ENCODE measurements around the gene ANKRD2.

Gene ANKRD2

DNA sequence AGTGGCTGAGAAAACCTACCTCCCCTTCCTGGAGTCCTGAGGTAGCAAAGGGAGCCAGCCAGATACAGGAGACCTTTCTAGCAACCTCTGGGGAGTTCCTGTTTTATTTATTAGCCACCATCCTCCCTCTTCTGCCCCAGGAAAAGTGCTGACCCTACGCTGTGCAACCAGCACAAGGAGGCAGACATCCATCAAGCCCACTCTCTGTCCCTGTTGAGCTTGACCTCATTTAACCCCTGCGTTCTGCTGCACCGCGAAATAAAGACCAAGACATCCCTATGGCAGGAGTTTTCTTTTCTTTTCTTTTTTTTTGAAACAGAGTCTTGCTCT, 25.3 kb upstream of the ANKRD2 start:
- H3K27ac ChIP-seq (ENCODE audit: insufficient read depth in 1 of 2, low read depth in 1 of 2, low read length in 2 of 2, poor library complexity in 1 of 2, severe bottlenecking in 2 of 2): no peak overlapping the region
- no peak overlapping the region for H3K4me3 ChIP-seq (ENCODE audit: control insufficient read depth in 1 of 7, extremely low read depth in 1 of 7, insufficient read depth in 4 of 7, low read depth in 2 of 7, low read length in 6 of 7)
- no peaks in the 10 kb centered on the region for H3K36me3 ChIP-seq (ENCODE audit: control insufficient read depth in 4 of 4, insufficient read depth in 4 of 4, low read length in 3 of 4)
- no peak for DNase-seq
- WGBS (ENCODE audit: insufficient coverage): 94% methylated on average over 4 of the region's 4 CpGs
- ChIA-PET POLR2A (no interaction called here), CTCF (interaction anchor here (0.8 to 2.2 kb wide), 5 partner anchors 11 to 81 kb away, joined by 3 to 9 read pairs (median 5); partner anchors contain the start of gene ANKRD2)
- H3K4me1 ChIP-seq (ENCODE audit: control extremely low read depth in 1 of 4, control insufficient read depth in 4 of 4, insufficient read depth in 4 of 4, low read length in 3 of 4): peaks cover 0 to 26% (median 19%) of the 10 kb centered on the region in 4 experiments
- H3K27me3 ChIP-seq (replicated peaks in 2 of 5; ENCODE audit: control insufficient read depth in 4 of 5, insufficient read depth in 5 of 5, low read length in 4 of 5): no peaks in the 10 kb centered on the region
- no peaks in the 10 kb centered on the region for H3K9me3 ChIP-seq (ENCODE audit: control extremely low read depth in 1 of 5, control insufficient read depth in 4 of 5, insufficient read depth in 2 of 5, low read depth in 1 of 5, low read length in 4 of 5)

DNA sequence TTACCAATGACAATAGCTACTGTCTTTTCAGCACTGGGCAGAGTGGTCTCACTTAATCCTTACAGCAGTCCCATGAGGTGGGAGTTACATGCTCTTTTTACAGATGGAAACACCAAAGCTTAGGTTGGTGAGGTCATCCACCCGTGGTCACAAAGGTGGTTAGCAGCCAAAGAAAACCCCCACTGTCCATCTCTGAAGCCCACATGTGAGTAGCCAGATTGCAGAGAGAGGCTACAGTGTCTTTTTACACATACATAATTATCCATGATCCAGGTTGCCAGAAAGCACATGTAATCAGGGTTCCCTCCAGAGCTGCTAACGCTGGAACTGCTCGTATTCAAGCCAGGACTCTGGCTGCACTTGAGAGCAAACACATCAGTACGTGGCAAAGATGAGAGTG, 24.6 kb upstream of the ANKRD2 start:
- Histone ChIP-seq H3K9me3 (ENCODE audit: control extremely low read depth in 1 of 5, control insufficient read depth in 4 of 5, insufficient read depth in 2 of 5, low read depth in 1 of 5, low read length in 4 of 5) (no peaks in the 10 kb centered on the region), H3K27me3 (replicated peaks in 2 of 5; ENCODE audit: control insufficient read depth in 4 of 5, insufficient read depth in 5 of 5, low read length in 4 of 5) (no peaks in the 10 kb centered on the region), H3K4me1 (ENCODE audit: control extremely low read depth in 1 of 4, control insufficient read depth in 4 of 4, insufficient read depth in 4 of 4, low read length in 3 of 4) (peaks cover 0 to 19% (median 11%) of the 10 kb centered on the region in 4 experiments), H3K36me3 (ENCODE audit: control insufficient read depth in 4 of 4, insufficient read depth in 4 of 4, low read length in 3 of 4) (no peaks in the 10 kb centered on the region), H3K27ac (ENCODE audit: insufficient read depth in 1 of 2, low read depth in 1 of 2, low read length in 2 of 2, poor library complexity in 1 of 2, severe bottlenecking in 2 of 2) (no peak overlapping the region), H3K4me3 (ENCODE audit: control insufficient read depth in 1 of 7, extremely low read depth in 1 of 7, insufficient read depth in 4 of 7, low read depth in 2 of 7, low read length in 6 of 7) (no peak overlapping the region)
- 91% methylated on average over 4 of the region's 4 CpGs for WGBS (ENCODE audit: insufficient coverage)
- ChIA-PET CTCF (interaction anchor here (0.8 to 9.1 kb wide), 3 partner anchors 10 to 81 kb away, joined by 3 to 148 read pairs (median 4); partner anchors contain the start of gene ANKRD2), POLR2A (no interaction called here)
- DNase-seq: no peak

DNA sequence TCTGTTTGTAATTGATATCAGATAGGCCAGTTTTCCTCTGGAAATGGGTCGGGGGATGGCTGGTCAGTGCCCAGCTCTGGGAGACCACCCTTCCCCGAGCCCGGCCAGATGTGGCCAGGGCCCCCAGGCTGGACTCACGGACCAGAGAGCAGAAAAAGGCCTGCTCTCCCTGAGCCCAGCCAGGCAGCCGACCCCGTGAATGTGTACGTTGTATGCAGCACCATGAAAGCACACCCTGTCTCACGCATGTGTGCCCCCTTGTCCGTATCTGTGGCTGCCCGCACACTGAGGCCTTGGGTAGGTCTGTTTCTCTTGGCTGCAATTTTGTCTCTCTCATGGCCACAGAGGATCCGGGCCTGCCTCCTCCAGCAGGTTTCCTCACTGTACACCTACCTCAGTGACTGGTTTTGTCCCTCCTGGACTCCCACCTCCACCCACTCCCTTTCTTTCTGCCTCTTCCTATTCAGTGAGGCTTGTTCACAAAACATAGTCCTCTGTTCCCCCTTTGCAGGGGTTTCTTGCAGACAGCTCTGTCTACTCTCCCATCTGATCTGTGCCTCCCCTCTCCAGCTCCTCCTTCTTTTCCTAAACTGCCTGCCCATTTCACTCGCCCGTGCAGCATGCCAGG, 23.6 kb upstream of the ANKRD2 start:
- H3K4me1 ChIP-seq (ENCODE audit: control extremely low read depth in 1 of 4, control insufficient read depth in 4 of 4, insufficient read depth in 4 of 4, low read length in 3 of 4): peaks cover 0 to 10% (median 2%) of the 10 kb centered on the region in 4 experiments
- H3K27ac ChIP-seq (ENCODE audit: insufficient read depth in 1 of 2, low read depth in 1 of 2, low read length in 2 of 2, poor library complexity in 1 of 2, severe bottlenecking in 2 of 2): no peak overlapping the region
- H3K27me3 ChIP-seq (replicated peaks in 2 of 5; ENCODE audit: control insufficient read depth in 4 of 5, insufficient read depth in 5 of 5, low read length in 4 of 5): no peaks in the 10 kb centered on the region
- ChIA-PET POLR2A (no interaction called here), CTCF (interaction anchor here (1.0 to 9.1 kb wide), 2 partner anchors 11 to 21 kb away, joined by 3 to 148 read pairs; no protein-coding TSS in a partner anchor)
- no peak for DNase-seq
- H3K9me3 ChIP-seq (ENCODE audit: control extremely low read depth in 1 of 5, control insufficient read depth in 4 of 5, insufficient read depth in 2 of 5, low read depth in 1 of 5, low read length in 4 of 5): no peaks in the 10 kb centered on the region
- H3K4me3 ChIP-seq (ENCODE audit: control insufficient read depth in 1 of 7, extremely low read depth in 1 of 7, insufficient read depth in 4 of 7, low read depth in 2 of 7, low read length in 6 of 7): no peak overlapping the region
- 98% methylated on average over 11 of the region's 13 CpGs for WGBS (ENCODE audit: insufficient coverage)
- no peaks in the 10 kb centered on the region for H3K36me3 ChIP-seq (ENCODE audit: control insufficient read depth in 4 of 4, insufficient read depth in 4 of 4, low read length in 3 of 4)

DNA sequence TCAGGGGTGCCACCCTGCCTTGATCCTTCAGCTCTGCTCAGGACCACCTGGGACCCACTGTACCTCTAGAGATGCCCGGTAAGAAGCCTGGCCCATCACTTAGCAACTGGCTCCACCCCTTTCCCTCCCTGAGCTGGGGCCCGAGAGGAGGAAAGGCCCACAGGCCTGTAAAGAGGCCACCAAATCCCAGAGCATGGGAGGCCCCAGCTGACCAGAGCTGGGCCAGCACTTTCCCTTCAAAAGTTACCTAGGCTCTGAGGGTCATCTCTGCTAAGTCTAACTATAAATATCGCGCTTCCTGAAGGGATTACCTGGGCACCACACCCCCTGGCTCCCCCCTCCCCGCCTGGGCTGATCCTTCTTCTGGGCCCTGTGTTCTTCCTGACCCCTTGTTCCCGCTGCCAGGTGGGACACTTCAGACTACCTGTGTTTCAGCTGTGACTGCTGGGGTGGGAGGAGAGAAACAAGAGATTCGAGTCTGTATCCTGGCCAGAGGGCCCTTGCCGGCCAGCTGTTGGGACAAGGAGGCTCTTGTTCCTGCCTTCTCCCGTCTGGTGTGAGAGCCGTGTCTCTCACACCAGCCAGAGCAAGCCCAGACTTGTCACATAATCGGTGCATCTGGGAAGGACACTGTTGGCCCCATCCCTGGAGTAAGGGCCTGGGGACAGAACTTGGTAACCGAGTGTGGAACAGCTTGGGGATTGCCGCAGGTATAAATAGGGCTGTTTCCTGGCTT, 22.8 kb upstream of the ANKRD2 start:
- Histone ChIP-seq H3K36me3 (ENCODE audit: control insufficient read depth in 4 of 4, insufficient read depth in 4 of 4, low read length in 3 of 4) (no peaks in the 10 kb centered on the region), H3K9me3 (ENCODE audit: control extremely low read depth in 1 of 5, control insufficient read depth in 4 of 5, insufficient read depth in 2 of 5, low read depth in 1 of 5, low read length in 4 of 5) (peaks cover 0 to under 1% (median 0%) of the 10 kb centered on the region in 5 experiments), H3K4me3 (ENCODE audit: control insufficient read depth in 1 of 7, extremely low read depth in 1 of 7, insufficient read depth in 4 of 7, low read depth in 2 of 7, low read length in 6 of 7) (no peak overlapping the region), H3K4me1 (ENCODE audit: control extremely low read depth in 1 of 4, control insufficient read depth in 4 of 4, insufficient read depth in 4 of 4, low read length in 3 of 4) (peaks cover 0 to 10% (median under 1%) of the 10 kb centered on the region in 4 experiments), H3K27me3 (replicated peaks in 2 of 5; ENCODE audit: control insufficient read depth in 4 of 5, insufficient read depth in 5 of 5, low read length in 4 of 5) (no peaks in the 10 kb centered on the region), H3K27ac (ENCODE audit: insufficient read depth in 1 of 2, low read depth in 1 of 2, low read length in 2 of 2, poor library complexity in 1 of 2, severe bottlenecking in 2 of 2) (no peak overlapping the region)
- no peak for DNase-seq
- CTCF ChIA-PET: interaction anchor here (0.9 to 9.1 kb wide), 5 partner anchors 11 to 90 kb away, joined by 3 to 148 read pairs (median 3); no protein-coding TSS in a partner anchor
- POLR2A ChIA-PET: no interaction called here
- 89% methylated on average over 12 of the region's 13 CpGs for WGBS (ENCODE audit: insufficient coverage)

DNA sequence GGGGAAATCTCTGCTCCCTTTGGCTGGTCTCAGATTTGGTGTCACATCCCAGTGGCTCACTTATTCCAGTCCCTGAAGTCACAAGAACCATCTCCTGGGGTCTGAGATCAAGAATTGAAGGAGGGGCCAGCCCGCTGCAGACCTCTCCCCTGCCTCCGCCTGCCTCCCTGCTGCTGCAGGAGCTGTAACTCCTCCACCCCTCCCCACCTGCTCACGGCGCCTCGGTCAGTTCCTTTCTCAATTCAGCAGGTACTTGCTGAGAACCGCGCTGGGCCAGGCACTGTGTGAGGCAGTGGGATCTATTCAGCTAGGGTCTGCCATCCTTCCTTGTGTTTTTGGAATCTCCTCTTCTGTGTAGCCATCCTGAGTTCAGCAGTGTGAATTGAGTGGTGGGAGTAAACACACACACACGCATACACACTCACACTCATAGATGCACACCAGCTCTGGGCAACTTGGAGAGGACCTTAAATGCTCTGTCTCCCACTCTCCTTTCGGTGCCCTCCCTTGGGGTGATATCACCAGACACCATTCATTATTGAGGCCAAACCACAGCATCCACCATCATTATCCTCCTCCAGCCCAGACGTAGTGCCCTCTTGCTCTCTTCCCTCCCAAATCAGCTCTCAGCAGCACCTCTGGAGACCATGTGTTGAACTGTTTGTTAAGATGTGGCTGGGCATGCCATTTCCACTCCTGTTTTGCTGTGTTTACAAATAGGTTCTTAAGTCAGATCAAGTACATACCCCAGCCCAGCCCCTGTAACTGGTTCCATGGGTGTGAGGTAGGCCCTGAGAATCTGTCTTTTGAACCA, 22.0 kb upstream of the ANKRD2 start:
- DNase-seq: no peak
- H3K27ac ChIP-seq (ENCODE audit: insufficient read depth in 1 of 2, low read depth in 1 of 2, low read length in 2 of 2, poor library complexity in 1 of 2, severe bottlenecking in 2 of 2): no peak overlapping the region
- ChIA-PET POLR2A (no interaction called here), CTCF (interaction anchor here (0.9 to 9.1 kb wide), 5 partner anchors 12 to 91 kb away, joined by 3 to 148 read pairs (median 3); no protein-coding TSS in a partner anchor)
- H3K36me3 ChIP-seq (ENCODE audit: control insufficient read depth in 4 of 4, insufficient read depth in 4 of 4, low read length in 3 of 4): no peaks in the 10 kb centered on the region
- H3K4me3 ChIP-seq (ENCODE audit: control insufficient read depth in 1 of 7, extremely low read depth in 1 of 7, insufficient read depth in 4 of 7, low read depth in 2 of 7, low read length in 6 of 7): no peak overlapping the region
- H3K27me3 ChIP-seq (replicated peaks in 2 of 5; ENCODE audit: control insufficient read depth in 4 of 5, insufficient read depth in 5 of 5, low read length in 4 of 5): no peaks in the 10 kb centered on the region
- H3K9me3 ChIP-seq (ENCODE audit: control extremely low read depth in 1 of 5, control insufficient read depth in 4 of 5, insufficient read depth in 2 of 5, low read depth in 1 of 5, low read length in 4 of 5): peaks cover 0 to 8% (median 1%) of the 10 kb centered on the region in 5 experiments
- 94% methylated on average over 6 of the region's 10 CpGs for WGBS (ENCODE audit: insufficient coverage)
- H3K4me1 ChIP-seq (ENCODE audit: control extremely low read depth in 1 of 4, control insufficient read depth in 4 of 4, insufficient read depth in 4 of 4, low read length in 3 of 4): peaks cover 0 to 8% (median under 1%) of the 10 kb centered on the region in 4 experiments

DNA sequence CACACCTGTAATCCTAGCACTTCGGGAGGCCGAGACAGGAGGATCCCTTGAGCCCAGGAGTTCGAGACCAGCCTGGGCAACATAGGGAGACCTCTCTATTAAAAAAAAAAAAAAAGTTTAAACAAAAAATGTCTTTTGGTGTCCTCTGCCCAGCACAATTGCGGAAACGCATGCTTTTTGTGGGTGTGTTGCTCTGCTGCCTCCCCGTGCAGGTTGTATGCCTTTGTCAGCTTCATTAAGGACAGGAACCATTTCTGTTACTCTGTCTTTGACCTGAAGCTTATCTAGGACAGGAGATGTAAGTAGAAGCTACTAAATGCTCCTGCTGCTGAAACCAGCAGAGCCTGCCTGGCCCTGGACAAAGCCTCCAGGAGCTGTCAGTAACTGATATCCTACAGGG, 21.3 kb upstream of the ANKRD2 start:
- CTCF ChIA-PET: interaction anchor here (0.8 to 9.1 kb wide), 7 partner anchors 13 to 248 kb away, joined by 3 to 148 read pairs (median 12); partner anchors contain the start of gene ANKRD2
- no peak for DNase-seq
- Histone ChIP-seq H3K9me3 (ENCODE audit: control extremely low read depth in 1 of 5, control insufficient read depth in 4 of 5, insufficient read depth in 2 of 5, low read depth in 1 of 5, low read length in 4 of 5) (peaks cover 0 to 8% (median 1%) of the 10 kb centered on the region in 5 experiments), H3K4me1 (ENCODE audit: control extremely low read depth in 1 of 4, control insufficient read depth in 4 of 4, insufficient read depth in 4 of 4, low read length in 3 of 4) (peaks cover 0 to 7% (median under 1%) of the 10 kb centered on the region in 4 experiments), H3K27ac (ENCODE audit: insufficient read depth in 1 of 2, low read depth in 1 of 2, low read length in 2 of 2, poor library complexity in 1 of 2, severe bottlenecking in 2 of 2) (no peak overlapping the region), H3K36me3 (ENCODE audit: control insufficient read depth in 4 of 4, insufficient read depth in 4 of 4, low read length in 3 of 4) (no peaks in the 10 kb centered on the region), H3K27me3 (replicated peaks in 2 of 5; ENCODE audit: control insufficient read depth in 4 of 5, insufficient read depth in 5 of 5, low read length in 4 of 5) (no peaks in the 10 kb centered on the region), H3K4me3 (ENCODE audit: control insufficient read depth in 1 of 7, extremely low read depth in 1 of 7, insufficient read depth in 4 of 7, low read depth in 2 of 7, low read length in 6 of 7) (no peak overlapping the region)
- POLR2A ChIA-PET: interaction anchor here (0.7 kb wide), 1 partner anchor 21 kb away, joined by 3 read pairs; the partner anchor contains the start of gene ANKRD2
- 100% methylated on average over 1 of the region's 6 CpGs for WGBS (ENCODE audit: insufficient coverage)

Measured in common myeloid progenitor, CD34-positive (primary cell).